GM18907 (cell line): ENCODE results near the gene COX18.
A peak's percentile ranks its signal among the peaks of the same experiment; 100 is the strongest.

Experiments used
- ATAC-seq: cut with Tn5 transposase; IDR thresholded peaks from one replicate; pipeline ENCODE4 v1.9.1; 2021; ENCODE audit warnings: mild to moderate bottlenecking, moderate library complexity; ENCODE audit not compliant: unreplicated experiment

The COX18 gene

GRCh38 chr4:73053974-73054480 lies 15.5 kb downstream of the COX18 start:
- no peak for ATAC-seq

DNA sequence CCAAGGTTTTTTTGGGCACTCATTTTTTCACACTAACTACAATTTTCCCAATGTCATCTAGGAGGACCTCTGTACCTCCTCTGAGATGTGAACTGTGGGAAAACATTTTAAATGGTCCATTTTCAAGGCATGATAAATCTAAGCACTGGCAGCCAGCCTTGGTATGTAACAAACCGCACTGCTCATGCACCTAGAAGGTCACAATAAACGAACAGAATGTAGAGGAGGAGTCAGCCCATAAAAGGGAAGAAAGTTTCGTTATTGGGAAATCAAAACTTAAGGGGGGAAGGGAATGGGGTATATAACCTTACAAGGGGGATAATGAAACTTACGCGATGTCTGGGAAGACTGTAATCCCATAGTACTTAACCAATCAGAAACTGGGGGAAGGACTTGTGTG lies 16.4 kb downstream of the COX18 start:
- ATAC-seq, result no peak

- ATAC-seq, result no peak
Observed at GRCh38 chr4:73051625-73052024, 17.9 kb downstream of the COX18 start.

DNA sequence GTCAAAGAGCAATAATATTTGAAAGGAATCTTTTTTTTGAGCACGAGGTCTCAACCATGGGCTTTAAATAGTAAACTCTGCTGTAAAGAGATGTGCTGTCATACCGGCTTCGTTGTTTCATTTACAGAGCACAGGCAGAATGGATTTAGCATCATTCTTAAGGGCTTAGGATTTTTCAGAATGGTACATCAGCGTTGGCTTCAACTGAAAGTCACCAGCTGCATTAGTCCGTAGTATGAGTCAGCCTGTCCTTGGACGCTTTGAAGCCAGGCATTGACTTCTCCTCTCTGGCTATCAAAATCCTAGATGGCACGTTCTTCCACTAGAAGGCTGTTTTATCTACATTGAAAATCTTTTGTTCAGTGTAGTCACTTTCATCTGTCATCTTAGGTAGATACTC lies 23.6 kb downstream of the COX18 start:
- no peak for ATAC-seq

DNA sequence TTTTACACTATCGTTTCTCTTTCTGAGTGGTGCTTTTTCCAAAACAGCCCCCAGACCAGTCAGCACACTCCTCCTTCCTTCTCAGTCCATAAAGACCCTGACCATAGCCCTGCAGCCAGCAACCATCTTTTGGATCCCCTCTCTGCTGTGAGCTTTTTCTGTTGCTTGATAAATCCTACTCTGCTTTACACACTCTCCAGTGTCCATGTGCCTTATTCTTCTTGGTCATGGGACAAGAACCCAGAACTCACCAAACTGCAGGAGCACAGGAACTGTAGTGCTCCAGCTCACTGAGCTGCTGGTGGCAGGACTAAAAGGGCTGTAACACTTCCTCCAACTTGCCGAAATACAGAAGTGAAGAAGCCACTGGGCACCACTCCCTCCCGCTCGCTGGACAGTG lies 32.5 kb downstream of the COX18 start:
- no peak for ATAC-seq

- ATAC-seq, result peak; percentile 73
Observed at GRCh38 chr4:73036123-73036522, 33.4 kb downstream of the COX18 start.

- ATAC-seq, result no peak
Observed at GRCh38 chr4:73034896-73035295, 34.6 kb downstream of the COX18 start.

DNA sequence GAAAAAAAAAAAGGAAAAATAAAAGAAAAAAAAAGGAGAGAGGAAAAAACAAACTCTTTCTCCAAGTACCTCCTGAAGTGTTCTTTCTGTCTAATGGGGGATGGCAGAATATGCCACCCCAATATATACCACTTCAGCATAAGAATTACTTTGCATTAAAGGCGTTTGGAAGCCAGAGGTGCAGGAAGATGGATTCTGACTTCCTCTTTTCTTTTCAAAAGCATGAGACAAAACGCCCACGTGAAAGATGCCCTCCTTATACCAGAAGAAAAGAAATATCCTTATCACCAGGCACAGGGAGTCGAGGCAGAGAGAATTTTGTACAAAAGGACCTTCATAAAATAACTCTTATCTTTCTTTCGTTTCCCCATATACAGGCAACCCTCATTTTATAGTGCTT lies 40.9 kb downstream of the COX18 start:
- ATAC-seq, result no peak

- ATAC-seq, result peak; percentile 67
Observed at GRCh38 chr4:73021634-73022033, 47.9 kb downstream of the COX18 start.

GRCh38 chr4:73019462-73020047 lies 50.0 kb downstream of the COX18 start:
- ATAC-seq, result no peak

- ATAC-seq, result no peak
Observed at GRCh38 chr4:73018595-73018994, 50.9 kb downstream of the COX18 start.

GRCh38 chr4:73013310-73013709 lies 56.2 kb downstream of the COX18 start:
- no peak for ATAC-seq

DNA sequence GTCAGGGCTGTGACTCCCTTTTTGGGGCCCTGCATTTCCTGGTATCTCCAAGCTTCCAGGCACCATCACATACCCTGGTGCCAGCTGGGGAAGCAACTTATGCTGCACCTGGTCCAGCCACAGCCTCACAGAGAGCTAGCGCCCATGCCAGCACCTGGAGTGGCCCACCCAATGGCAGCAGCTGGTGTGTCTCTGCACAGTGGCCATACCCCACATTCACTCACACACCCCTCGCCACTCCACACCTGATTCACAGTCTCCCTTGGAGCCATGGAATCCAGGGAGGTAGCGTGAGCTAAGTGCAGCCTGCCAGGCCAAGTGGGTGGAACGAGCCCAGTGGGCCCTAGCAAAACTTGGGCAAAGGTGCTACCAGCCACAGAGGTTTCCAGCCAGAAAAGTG lies 56.8 kb downstream of the COX18 start:
- no peak for ATAC-seq

DNA sequence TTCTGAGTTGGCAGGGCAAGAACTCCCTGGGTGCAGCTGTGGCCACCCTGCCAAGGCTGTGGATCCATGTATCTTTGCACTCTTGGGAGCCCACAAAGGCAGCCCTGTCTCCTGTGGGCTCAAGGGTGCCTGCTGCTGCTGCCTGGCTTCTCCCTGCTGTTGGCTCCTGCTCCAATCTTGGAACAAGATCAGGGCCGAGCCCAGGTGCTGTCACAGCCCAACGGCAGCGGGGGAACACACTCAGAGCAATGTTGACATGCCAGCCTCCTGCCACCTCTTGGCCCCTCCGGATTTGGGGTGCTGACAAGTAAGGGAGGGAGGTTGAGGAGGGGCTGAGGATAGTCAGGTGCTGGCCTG lies 57.9 kb downstream of the COX18 start:
- ATAC-seq, result no peak

- ATAC-seq, result no peak
Observed at GRCh38 chr4:73010789-73011628, 58.5 kb downstream of the COX18 start.

DNA sequence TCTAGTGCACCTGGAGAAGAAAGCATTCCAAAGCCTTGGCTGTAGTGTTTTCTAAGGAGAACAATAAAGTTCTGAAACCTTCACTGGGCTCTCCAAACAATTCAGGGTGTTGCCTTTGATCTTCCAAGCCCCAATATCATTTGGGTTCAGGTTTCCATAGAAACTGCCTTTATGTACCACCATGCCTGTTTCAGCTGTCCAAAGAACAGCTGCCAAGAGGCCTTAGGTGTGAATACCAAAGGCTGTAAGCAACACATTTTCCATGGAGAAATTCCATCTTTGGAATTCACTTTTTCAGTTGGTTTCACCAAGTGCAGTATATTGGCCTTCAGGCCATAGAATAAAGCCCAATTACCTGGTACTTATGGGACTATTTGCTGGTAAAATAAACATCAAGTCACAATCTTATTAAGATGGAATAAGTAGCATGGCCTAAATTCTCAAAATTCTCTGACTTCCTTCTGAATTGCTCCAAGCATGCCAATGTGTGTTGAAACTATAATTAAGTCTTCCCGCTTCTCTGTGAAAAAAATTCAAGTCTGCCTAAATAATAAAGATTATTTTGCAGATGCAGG lies 61.9 kb downstream of the COX18 start:
- ATAC-seq, result no peak

DNA sequence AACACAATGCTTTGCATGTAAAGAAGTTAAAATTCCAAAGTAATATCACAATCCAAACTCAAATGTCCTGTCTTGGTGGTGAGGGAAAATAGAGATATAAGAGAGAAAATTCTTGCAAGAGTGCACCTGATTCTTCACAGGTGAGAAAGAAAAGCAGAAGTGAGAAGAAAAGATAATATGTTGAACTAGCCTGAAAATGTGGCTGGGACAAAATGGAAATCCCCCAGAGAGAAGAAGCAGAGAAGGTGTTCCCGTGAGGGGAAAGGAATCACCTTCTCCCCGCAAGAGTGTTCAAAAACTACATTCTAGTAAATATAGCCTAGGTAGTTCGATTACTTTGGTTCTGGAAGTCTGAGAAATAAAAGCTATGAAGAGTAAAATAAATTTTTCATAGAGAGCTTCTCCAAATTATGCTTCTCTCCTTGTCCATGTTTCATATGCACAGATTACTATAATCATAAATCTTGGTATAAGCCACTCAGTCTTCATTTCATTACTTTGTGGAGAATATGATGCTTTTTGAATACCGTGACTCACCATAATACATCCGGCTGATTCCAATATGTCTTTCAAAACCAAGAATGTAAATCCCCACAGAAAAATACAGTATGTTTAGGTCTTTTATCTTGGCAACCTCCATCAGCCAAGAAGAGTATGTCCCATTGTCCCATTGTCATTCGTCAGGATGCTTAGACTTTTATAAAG lies 63.1 kb downstream of the COX18 start:
- ATAC-seq, result peak; percentile 88

DNA sequence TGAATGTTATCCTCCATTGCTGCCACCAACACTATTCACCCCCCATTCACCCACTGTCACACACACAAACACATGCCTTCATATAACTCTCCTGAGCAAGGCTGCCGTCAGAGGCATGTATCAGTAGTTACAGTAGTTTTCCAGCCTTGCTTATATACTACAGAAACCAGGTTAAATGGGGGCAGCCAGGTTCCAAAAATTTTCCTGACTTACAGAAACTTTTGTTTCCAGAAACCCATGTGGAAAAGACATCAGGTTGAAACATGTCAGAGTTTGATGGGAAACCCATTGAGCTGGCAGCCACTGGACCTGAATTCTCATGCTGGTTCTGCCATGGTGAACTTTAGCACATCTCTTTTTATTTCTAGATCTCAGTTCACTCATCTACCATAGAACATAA lies 64.0 kb downstream of the COX18 start:
- ATAC-seq, result no peak
